ENCODE data around the gene TM4SF18.
"Not testable (repeated sequence)": the region's sequence is repeated elsewhere in the genome, so short reads cannot be mapped to it uniquely, and the experiment has no call there.

The TM4SF18 gene

GRCh38 chr3:149368201-149368673 lies 34.8 kb upstream of the TM4SF18 start:
- no peak for DNase-seq

GRCh38 chr3:149366941-149367840 lies 33.8 kb upstream of the TM4SF18 start:
- no peak for DNase-seq

- no peak for DNase-seq
Measured at GRCh38 chr3:149366031-149366430, 32.6 kb upstream of the TM4SF18 start.

- no peak for DNase-seq
Measured at GRCh38 chr3:149364624-149365023, 31.2 kb upstream of the TM4SF18 start.

GRCh38 chr3:149363053-149363452 lies 29.6 kb upstream of the TM4SF18 start:
- DNase-seq: no peak

GRCh38 chr3:149362366-149362765 lies 28.9 kb upstream of the TM4SF18 start:
- DNase-seq: no peak

- no peak for DNase-seq
Measured at GRCh38 chr3:149356630-149357029, 23.2 kb upstream of the TM4SF18 start.

- no peak for DNase-seq
Measured at GRCh38 chr3:149356044-149356592, 22.7 kb upstream of the TM4SF18 start.

- DNase-seq: no peak
Measured at GRCh38 chr3:149353581-149354184, 20.2 kb upstream of the TM4SF18 start.

GRCh38 chr3:149352556-149352955 lies 19.1 kb upstream of the TM4SF18 start:
- DNase-seq: peak; percentile 3 to 8

GRCh38 chr3:149343951-149344350 lies 10.5 kb upstream of the TM4SF18 start:
- no peak for DNase-seq

GRCh38 chr3:149342413-149343380 lies 9.3 kb upstream of the TM4SF18 start:
- DNase-seq: no peak

GRCh38 chr3:149340310-149340933 lies 7.0 kb upstream of the TM4SF18 start:
- DNase-seq: no peak

- DNase-seq: no peak
Measured at GRCh38 chr3:149339931-149340309, 6.5 kb upstream of the TM4SF18 start.

- DNase-seq: not testable (repeated sequence)
Measured at GRCh38 chr3:149337486-149337885, 4.0 kb upstream of the TM4SF18 start.

- no peak for DNase-seq
Measured at GRCh38 chr3:149336925-149337324, 3.5 kb upstream of the TM4SF18 start.

- no peak for DNase-seq
Measured at GRCh38 chr3:149332771-149333170, 665 bp downstream of the TM4SF18 start.

- no peak for DNase-seq
Measured at GRCh38 chr3:149332227-149332765, 1.1 kb downstream of the TM4SF18 start.

GRCh38 chr3:149331396-149331795 lies 2.0 kb downstream of the TM4SF18 start:
- no peak for DNase-seq

- DNase-seq: no peak
Measured at GRCh38 chr3:149330609-149331331, 2.7 kb downstream of the TM4SF18 start.

GRCh38 chr3:149327156-149327555 lies 6.3 kb downstream of the TM4SF18 start:
- DNase-seq: no peak
